Activated naive CD8-positive, alpha-beta T cell treated with anti-CD3 and anti-CD28 coated beads for 36 hours (primary cell): Measurements from ENCODE around the gene HDAC1. TPM values are rescaled to one million over a fixed set of nuclear protein-coding genes. Genes with fewer than 3 reads are reported as not detected.

Experiments used
- DNase-seq: peaks from one replicate; pipeline ENCODE4 v3.0.0; 2021
- H3K27ac Mint-ChIP-seq: one replicate; pipeline ENCODE4 v1.8.0; 2022; ENCODE audit warnings: mild to moderate bottlenecking, moderate library complexity, mixed read lengths
- H3K27me3 Mint-ChIP-seq: one replicate; pipeline ENCODE4 v1.8.0; 2022; ENCODE audit warnings: mild to moderate bottlenecking, mixed read lengths
- H3K36me3 Mint-ChIP-seq: one replicate; pipeline ENCODE4 v1.8.0; 2021; ENCODE audit warnings: mild to moderate bottlenecking, mixed read lengths
- H3K4me1 Mint-ChIP-seq: one replicate; pipeline ENCODE4 v1.8.0; 2021; ENCODE audit warnings: mixed read lengths
- H3K4me3 Mint-ChIP-seq: one replicate; pipeline ENCODE4 v1.8.0; 2022; ENCODE audit warnings: mild to moderate bottlenecking, moderate library complexity, mixed read lengths
- H3K9me3 Mint-ChIP-seq: one replicate; pipeline ENCODE4 v1.8.0; 2022; ENCODE audit warnings: mixed read lengths
- total RNA-seq, 2 experiments: library from RNA; stranded (reverse); gene quantifications; one replicate each; pipeline ENCODE4 v1.2.3, GENCODE V29; 2021

HDAC1 gene
- total RNA-seq, 2 experiments from 2014 or later, result 142 to 149 TPM

- Mint-ChIP-seq H3K4me1 (peaks cover 37% of the 10 kb centered on the region), H3K27ac (no peak overlapping the region)
These were observed 7.4 kb downstream of the HDAC1 start for GRCh38 chr1:32299327-32299726.

GRCh38 chr1:32303358-32303757 lies 11.5 kb downstream of the HDAC1 start:
- Mint-ChIP-seq H3K36me3 (peaks cover 46% of the 10 kb centered on the region), H3K4me1 (peaks cover 26% of the 10 kb centered on the region), H3K27me3 (no peaks in the 10 kb centered on the region), H3K27ac (no peak overlapping the region), H3K4me3 (no peak overlapping the region), H3K9me3 (peaks cover 2% of the 10 kb centered on the region)
- no peak for DNase-seq

More at GRCh38 chr1:32299327-32299726, 7.4 kb downstream of the HDAC1 start:
- H3K4me3 Mint-ChIP-seq, result no peak overlapping the region
- no peaks in the 10 kb centered on the region for H3K27me3 Mint-ChIP-seq
- peaks cover 32% of the 10 kb centered on the region for H3K36me3 Mint-ChIP-seq
- no peaks in the 10 kb centered on the region for H3K9me3 Mint-ChIP-seq
- no peak for DNase-seq

GRCh38 chr1:32303997-32304622 lies 12.2 kb downstream of the HDAC1 start:
- H3K4me1 Mint-ChIP-seq, result peaks cover 23% of the 10 kb centered on the region
- H3K4me3 Mint-ChIP-seq, result no peak overlapping the region
- peaks cover 2% of the 10 kb centered on the region for H3K9me3 Mint-ChIP-seq
- no peaks in the 10 kb centered on the region for H3K27me3 Mint-ChIP-seq
- H3K36me3 Mint-ChIP-seq, result peaks cover 46% of the 10 kb centered on the region
- no peak for DNase-seq
- no peak overlapping the region for H3K27ac Mint-ChIP-seq

GRCh38 chr1:32305310-32305709 lies 13.4 kb downstream of the HDAC1 start:
- Mint-ChIP-seq H3K27ac (no peak overlapping the region), H3K36me3 (peaks cover 46% of the 10 kb centered on the region), H3K27me3 (no peaks in the 10 kb centered on the region), H3K4me3 (no peak overlapping the region), H3K4me1 (peaks cover 32% of the 10 kb centered on the region), H3K9me3 (peaks cover 2% of the 10 kb centered on the region)
- no peak for DNase-seq

- peaks cover 42% of the 10 kb centered on the region for H3K36me3 Mint-ChIP-seq
- H3K27ac Mint-ChIP-seq, result peak overlapping the region; percentile 7
- no peak overlapping the region for H3K4me3 Mint-ChIP-seq
- DNase-seq, result no peak
- peaks cover 2% of the 10 kb centered on the region for H3K9me3 Mint-ChIP-seq
- H3K27me3 Mint-ChIP-seq, result no peaks in the 10 kb centered on the region
- peaks cover 40% of the 10 kb centered on the region for H3K4me1 Mint-ChIP-seq
These were observed 15.4 kb downstream of the HDAC1 start for GRCh38 chr1:32307324-32307723.

GRCh38 chr1:32309960-32310359 lies 18.1 kb downstream of the HDAC1 start:
- Mint-ChIP-seq H3K27ac (peak overlapping the region; percentile 2), H3K27me3 (no peaks in the 10 kb centered on the region), H3K9me3 (peaks cover 2% of the 10 kb centered on the region), H3K4me3 (no peak overlapping the region), H3K36me3 (peaks cover 28% of the 10 kb centered on the region), H3K4me1 (peaks cover 40% of the 10 kb centered on the region)
- no peak for DNase-seq

- Mint-ChIP-seq H3K4me1 (peaks cover 39% of the 10 kb centered on the region), H3K4me3 (no peak overlapping the region), H3K9me3 (no peaks in the 10 kb centered on the region), H3K36me3 (peaks cover 17% of the 10 kb centered on the region), H3K27me3 (no peaks in the 10 kb centered on the region), H3K27ac (peak overlapping the region; percentile 58)
- no peak for DNase-seq
These were observed 20.0 kb downstream of the HDAC1 start for GRCh38 chr1:32311709-32312393.

GRCh38 chr1:32316903-32317277 lies 25.0 kb downstream of the HDAC1 start:
- peaks cover 20% of the 10 kb centered on the region for H3K36me3 Mint-ChIP-seq
- H3K27ac Mint-ChIP-seq, result peak overlapping the region; percentile 3
- no peaks in the 10 kb centered on the region for H3K9me3 Mint-ChIP-seq
- peaks cover 17% of the 10 kb centered on the region for H3K4me1 Mint-ChIP-seq
- no peak overlapping the region for H3K4me3 Mint-ChIP-seq
- no peak for DNase-seq
- H3K27me3 Mint-ChIP-seq, result no peaks in the 10 kb centered on the region

GRCh38 chr1:32318127-32318869 lies 26.4 kb downstream of the HDAC1 start:
- Mint-ChIP-seq H3K4me1 (peaks cover 27% of the 10 kb centered on the region), H3K27ac (no peak overlapping the region), H3K4me3 (no peak overlapping the region), H3K9me3 (no peaks in the 10 kb centered on the region), H3K36me3 (peaks cover 26% of the 10 kb centered on the region), H3K27me3 (no peaks in the 10 kb centered on the region)
- no peak for DNase-seq

- DNase-seq, result no peak
- Mint-ChIP-seq H3K27me3 (no peaks in the 10 kb centered on the region), H3K27ac (peak overlapping the region; percentile 84), H3K9me3 (no peaks in the 10 kb centered on the region), H3K4me1 (peaks cover 31% of the 10 kb centered on the region), H3K4me3 (peak overlapping the region; percentile 32), H3K36me3 (peaks cover 25% of the 10 kb centered on the region)
These were observed 29.9 kb downstream of the HDAC1 start for GRCh38 chr1:32321712-32322291.

GRCh38 chr1:32327204-32327603 lies 35.3 kb downstream of the HDAC1 start:
- no peak overlapping the region for H3K27ac Mint-ChIP-seq

GRCh38 chr1:32329931-32330466 lies 38.1 kb downstream of the HDAC1 start:
- no peak overlapping the region for H3K27ac Mint-ChIP-seq
- H3K4me1 Mint-ChIP-seq, result peaks cover 15% of the 10 kb centered on the region
- DNase-seq, result no peak
- no peak overlapping the region for H3K4me3 Mint-ChIP-seq
- peaks cover 21% of the 10 kb centered on the region for H3K36me3 Mint-ChIP-seq
- H3K27me3 Mint-ChIP-seq, result no peaks in the 10 kb centered on the region
- H3K9me3 Mint-ChIP-seq, result no peaks in the 10 kb centered on the region

More at GRCh38 chr1:32327204-32327603, 35.3 kb downstream of the HDAC1 start:
- Mint-ChIP-seq H3K9me3 (no peaks in the 10 kb centered on the region), H3K4me3 (no peak overlapping the region), H3K27me3 (no peaks in the 10 kb centered on the region), H3K4me1 (peaks cover 18% of the 10 kb centered on the region), H3K36me3 (peaks cover 19% of the 10 kb centered on the region)
- DNase-seq, result no peak

GRCh38 chr1:32330558-32331151 lies 38.8 kb downstream of the HDAC1 start:
- H3K36me3 Mint-ChIP-seq, result peaks cover 21% of the 10 kb centered on the region
- H3K4me3 Mint-ChIP-seq, result no peak overlapping the region

GRCh38 chr1:32331549-32331948 lies 39.7 kb downstream of the HDAC1 start:
- no peak for DNase-seq
- H3K27ac Mint-ChIP-seq, result peak overlapping the region; percentile 23
- H3K27me3 Mint-ChIP-seq, result no peaks in the 10 kb centered on the region
- peaks cover 16% of the 10 kb centered on the region for H3K4me1 Mint-ChIP-seq
- peaks cover 21% of the 10 kb centered on the region for H3K36me3 Mint-ChIP-seq
- H3K9me3 Mint-ChIP-seq, result no peaks in the 10 kb centered on the region
- H3K4me3 Mint-ChIP-seq, result no peak overlapping the region

More at GRCh38 chr1:32330558-32331151, 38.8 kb downstream of the HDAC1 start:
- H3K4me1 Mint-ChIP-seq, result peaks cover 16% of the 10 kb centered on the region
- H3K27me3 Mint-ChIP-seq, result no peaks in the 10 kb centered on the region
- no peaks in the 10 kb centered on the region for H3K9me3 Mint-ChIP-seq
- no peak for DNase-seq
- no peak overlapping the region for H3K27ac Mint-ChIP-seq
